ENCODE results near the gene LGALS9C.
"Not testable (repeated sequence)": the region's sequence is repeated elsewhere in the genome, so short reads cannot be mapped to it uniquely, and the experiment has no call there.

GRCh38 chr17:18542234-18542633, 65.6 kb downstream of the LGALS9C start:
- TF ChIP-seq, protein P1, sequence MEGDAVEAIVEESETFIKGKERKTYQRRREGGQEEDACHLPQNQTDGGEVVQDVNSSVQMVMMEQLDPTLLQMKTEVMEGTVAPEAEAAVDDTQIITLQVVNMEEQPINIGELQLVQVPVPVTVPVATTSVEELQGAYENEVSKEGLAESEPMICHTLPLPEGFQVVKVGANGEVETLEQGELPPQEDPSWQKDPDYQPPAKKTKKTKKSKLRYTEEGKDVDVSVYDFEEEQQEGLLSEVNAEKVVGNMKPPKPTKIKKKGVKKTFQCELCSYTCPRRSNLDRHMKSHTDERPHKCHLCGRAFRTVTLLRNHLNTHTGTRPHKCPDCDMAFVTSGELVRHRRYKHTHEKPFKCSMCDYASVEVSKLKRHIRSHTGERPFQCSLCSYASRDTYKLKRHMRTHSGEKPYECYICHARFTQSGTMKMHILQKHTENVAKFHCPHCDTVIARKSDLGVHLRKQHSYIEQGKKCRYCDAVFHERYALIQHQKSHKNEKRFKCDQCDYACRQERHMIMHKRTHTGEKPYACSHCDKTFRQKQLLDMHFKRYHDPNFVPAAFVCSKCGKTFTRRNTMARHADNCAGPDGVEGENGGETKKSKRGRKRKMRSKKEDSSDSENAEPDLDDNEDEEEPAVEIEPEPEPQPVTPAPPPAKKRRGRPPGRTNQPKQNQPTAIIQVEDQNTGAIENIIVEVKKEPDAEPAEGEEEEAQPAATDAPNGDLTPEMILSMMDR (IDR thresholded peaks at IDR 0.05): not testable (repeated sequence)
- not testable (repeated sequence) for TF ChIP-seq POLR2A (IDR thresholded peaks at IDR 0.05)
